CD8-positive, alpha-beta memory T cell (primary cell): ENCODE results near the gene VEGFA. TPM values are rescaled to one million over a fixed set of nuclear protein-coding genes. Genes with fewer than 3 reads are reported as not detected.

ENCODE experiments used
- CTCF ChIA-PET: fragments of 350-600 bp; sonication (Branson Sonifier 250); formaldehyde crosslinking; loops from one replicate; lab custom pipeline; 2021; ENCODE audit warnings: antibody characterized with exemption; lab: Charles Lee
- POLR2A ChIA-PET: fragments of 350-600 bp; sonication (Branson Sonifier 250); formaldehyde crosslinking; loops from one replicate; lab custom pipeline; 2021; ENCODE audit warnings: antibody characterized with exemption; lab: Charles Lee
- DNase-seq, 5 donors: peaks; one replicate each; pipeline versions ENCODE4 v3.0.0 to v3.0.0-alpha.2; 2020 to 2022; ENCODE audit warnings: mixed read lengths in 1 of 5
- H3K27ac ChIP-seq: one replicate; pipeline ENCODE4 v1.7.0; 2013; ENCODE audit warnings: low read depth, mild to moderate bottlenecking, low read length, moderate library complexity
- H3K27me3 ChIP-seq: 2 replicates; pipeline ENCODE4 v1.7.0; 2013; ENCODE audit warnings: low read length, mild to moderate bottlenecking; ENCODE audit not compliant: insufficient read depth, poor library complexity, severe bottlenecking
- H3K36me3 ChIP-seq: 2 replicates; pipeline ENCODE4 v1.7.0; 2013; ENCODE audit warnings: mild to moderate bottlenecking, low read length, moderate library complexity; ENCODE audit not compliant: insufficient read depth
- H3K4me1 ChIP-seq: 2 replicates; pipeline ENCODE4 v1.7.0; 2013; ENCODE audit warnings: mild to moderate bottlenecking, low read length, moderate library complexity; ENCODE audit not compliant: insufficient read depth
- H3K4me3 ChIP-seq: 2 replicates; pipeline ENCODE4 v1.7.0; 2013; ENCODE audit warnings: mild to moderate bottlenecking, low read length
- H3K9me3 ChIP-seq: 2 replicates; pipeline ENCODE4 v1.7.0; 2013; ENCODE audit warnings: mild to moderate bottlenecking, low read length
- H3K27ac Mint-ChIP-seq, 8 donors: one replicate each; pipeline ENCODE4 v1.8.0; 2020 to 2021; ENCODE audit warnings: mixed read lengths in 8 of 8, mild to moderate bottlenecking in 6 of 8, inconsistent platforms in 3 of 8, moderate library complexity in 3 of 8
- H3K27me3 Mint-ChIP-seq, 2 donors: one replicate each; pipeline ENCODE4 v1.8.0; 2020 to 2021; ENCODE audit warnings: mixed read lengths in 2 of 2, mild to moderate bottlenecking in 1 of 2, moderate library complexity in 1 of 2
- H3K36me3 Mint-ChIP-seq, 3 donors: one replicate each; pipeline ENCODE4 v1.8.0; 2020 to 2021; ENCODE audit warnings: mixed read lengths in 3 of 3, inconsistent platforms in 1 of 3, mild to moderate bottlenecking in 1 of 3
- H3K4me1 Mint-ChIP-seq, 3 donors: one replicate each; pipeline ENCODE4 v1.8.0; 2020 to 2021; ENCODE audit warnings: mixed read lengths in 3 of 3, inconsistent platforms in 1 of 3, mild to moderate bottlenecking in 1 of 3
- H3K4me3 Mint-ChIP-seq, 7 donors: one replicate each; pipeline ENCODE4 v1.8.0; 2020 to 2021; ENCODE audit warnings: mixed read lengths in 7 of 7, mild to moderate bottlenecking in 6 of 7, moderate library complexity in 4 of 7, inconsistent platforms in 2 of 7
- H3K9me3 Mint-ChIP-seq, 5 donors: one replicate each; pipeline ENCODE4 v1.8.0; 2020 to 2022; ENCODE audit warnings: mixed read lengths in 5 of 5, mild to moderate bottlenecking in 3 of 5, moderate library complexity in 2 of 5, inconsistent platforms in 1 of 5
- polyA plus RNA-seq: library from polyadenylated mRNA; unstranded; fragments of 300-500 nt; fragmentation: Illumina TruSeq; gene quantifications from one replicate; pipeline ENCODE4 v1.2.3, GENCODE V29; 2021
- total RNA-seq, 2 experiments: library from RNA; stranded (reverse); gene quantifications; one replicate each; pipeline ENCODE4 v1.2.3, GENCODE V29; 2021

VEGFA gene
- total and polyA plus RNA-seq, 3 experiments from 2014 or later: 16.4 to 17.5 TPM; not detected in 1

DNA sequence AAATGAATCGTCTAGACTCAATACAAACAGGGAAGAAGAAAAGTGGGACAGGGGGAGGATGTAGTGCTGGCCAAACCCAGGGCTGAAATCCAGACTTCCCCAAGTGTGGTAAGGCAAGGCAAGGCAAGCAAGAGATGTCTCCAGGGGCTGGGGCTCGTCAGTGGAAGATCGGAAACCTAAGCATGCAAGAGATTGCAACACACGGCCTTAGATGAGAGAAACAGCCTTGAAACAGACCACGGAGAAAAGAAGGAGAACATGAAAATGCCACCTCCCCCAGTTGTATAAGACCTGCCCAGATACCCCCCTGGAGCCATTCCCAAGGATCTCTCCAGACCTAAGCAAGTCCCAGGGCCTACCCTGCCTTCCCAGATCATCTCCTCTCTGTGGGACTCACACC is 20.0 kb downstream of the VEGFA start:
- Mint-ChIP-seq H3K27me3 (peaks cover 4% of the 10 kb centered on the region in 2 donors), H3K9me3 (no peaks in the 10 kb centered on the region), H3K27ac (peak overlapping the region in 1 of 8 donors; percentile 78), H3K36me3 (no peaks in the 10 kb centered on the region), H3K4me1 (no peaks in the 10 kb centered on the region), H3K4me3 (no peak overlapping the region)
- Histone ChIP-seq H3K4me1 (no peaks in the 10 kb centered on the region), H3K27me3 (no peaks in the 10 kb centered on the region), H3K36me3 (no peaks in the 10 kb centered on the region), H3K4me3 (no peak overlapping the region), H3K9me3 (no peaks in the 10 kb centered on the region), H3K27ac (no peak overlapping the region)
- POLR2A ChIA-PET: no interaction called here
- CTCF ChIA-PET: interaction anchor here (2.7 kb wide), 1 partner anchor 20 kb away, joined by 6 read pairs; the partner anchor contains the start of gene VEGFA
- no peak for DNase-seq

DNA sequence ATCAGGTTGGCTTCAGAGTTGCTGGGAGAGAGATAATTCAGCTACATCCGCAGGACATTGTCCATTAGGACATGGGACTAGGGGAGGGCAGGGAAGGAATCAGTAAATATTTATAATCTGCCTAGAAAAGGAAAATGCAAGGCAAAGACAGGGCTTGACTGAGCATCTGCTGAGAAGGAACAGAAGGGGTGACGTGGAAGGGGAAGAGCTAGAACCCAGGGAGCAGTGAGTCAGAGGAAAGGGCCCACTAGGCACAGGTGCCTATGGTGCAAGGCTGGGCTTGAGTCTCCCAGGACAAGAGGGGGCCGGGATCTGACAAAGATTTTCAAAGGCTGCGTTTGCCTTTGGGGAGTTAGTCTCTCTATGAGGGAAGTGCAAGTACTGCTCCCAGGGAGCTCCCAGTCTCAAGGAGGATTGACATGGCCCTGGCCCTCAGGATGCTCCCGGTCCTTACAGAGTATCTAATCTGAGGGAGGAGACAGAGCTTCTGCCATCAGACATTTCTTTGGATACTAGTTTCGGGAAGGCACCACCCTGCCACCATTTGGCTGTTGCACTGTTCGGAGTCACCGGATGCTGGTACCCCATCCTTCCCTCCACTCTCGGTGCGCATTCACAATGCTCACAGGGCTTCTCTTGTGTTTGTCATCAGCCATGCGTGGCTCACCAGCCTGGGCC is 21.9 kb downstream of the VEGFA start:
- ChIA-PET CTCF (no interaction called here), POLR2A (no interaction called here)
- H3K4me1 Mint-ChIP-seq: no peaks in the 10 kb centered on the region
- H3K36me3 ChIP-seq: no peaks in the 10 kb centered on the region
- H3K4me3 ChIP-seq: no peak overlapping the region
- no peak overlapping the region for H3K27ac ChIP-seq
- no peaks in the 10 kb centered on the region for H3K9me3 ChIP-seq
- H3K4me3 Mint-ChIP-seq: no peak overlapping the region
- DNase-seq: no peak
- H3K9me3 Mint-ChIP-seq: no peaks in the 10 kb centered on the region
- no peaks in the 10 kb centered on the region for H3K27me3 ChIP-seq
- H3K36me3 Mint-ChIP-seq: no peaks in the 10 kb centered on the region
- peaks cover 4% of the 10 kb centered on the region in 2 donors for H3K27me3 Mint-ChIP-seq
- peak overlapping the region in 1 of 8 donors; percentile 44 for H3K27ac Mint-ChIP-seq
- H3K4me1 ChIP-seq: no peaks in the 10 kb centered on the region

DNA sequence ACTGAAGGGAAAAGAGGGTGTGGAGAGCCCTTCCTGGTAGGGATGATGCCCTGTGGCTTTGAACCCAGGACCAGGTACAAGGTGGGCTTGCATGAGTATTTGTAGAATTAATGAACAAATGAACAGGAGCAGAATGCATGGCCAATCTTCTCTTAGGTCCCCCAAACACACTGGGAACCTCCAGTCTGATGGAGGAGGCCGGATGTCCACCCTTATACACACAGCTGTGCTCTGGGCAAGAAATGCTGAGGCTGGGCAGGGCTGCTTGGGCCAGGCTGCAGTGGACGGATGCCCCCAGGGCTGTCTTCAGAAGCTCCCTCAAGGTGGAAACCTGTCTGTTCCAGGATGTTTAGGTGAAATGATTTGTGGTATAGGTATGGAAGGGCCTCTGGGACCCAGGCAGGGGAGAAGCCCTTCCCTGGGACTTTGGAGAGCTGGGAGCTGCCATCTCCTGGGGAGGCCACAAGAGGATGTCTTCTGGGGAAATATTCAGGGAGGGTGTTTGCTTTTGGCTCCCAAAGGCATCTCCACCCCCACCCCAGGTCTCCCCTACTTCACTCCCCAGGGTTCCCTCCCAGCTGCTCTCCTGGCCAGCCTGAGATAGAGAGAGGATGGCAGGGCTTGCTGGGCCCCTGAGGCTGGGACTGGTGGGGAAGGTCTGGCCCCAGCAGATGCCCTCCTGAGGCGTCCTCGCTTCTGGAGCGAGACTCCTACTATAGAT is 23.3 kb downstream of the VEGFA start:
- no peaks in the 10 kb centered on the region for H3K4me1 Mint-ChIP-seq

DNA sequence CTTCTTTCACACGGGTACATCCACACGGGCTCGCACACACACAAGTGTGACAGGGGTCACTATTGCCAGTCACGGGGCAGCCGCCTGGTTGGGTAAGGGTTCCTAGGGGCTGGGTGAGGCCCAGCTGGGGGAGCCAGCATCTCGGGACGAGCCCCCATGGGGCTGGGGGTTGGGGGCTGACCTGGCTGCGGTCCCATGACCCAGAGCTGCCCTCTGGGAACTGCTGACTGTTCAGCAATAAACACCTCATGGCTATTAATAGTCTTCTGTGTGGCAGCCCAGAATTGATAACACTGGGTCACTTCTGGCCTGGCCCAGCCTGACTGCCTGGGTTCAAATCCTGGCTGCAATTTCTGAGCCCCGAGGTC is 23.8 kb downstream of the VEGFA start:
- no peak overlapping the region for H3K27ac Mint-ChIP-seq
- H3K36me3 ChIP-seq: no peaks in the 10 kb centered on the region
- peaks cover 3 to 4% of the 10 kb centered on the region in 2 donors for H3K27me3 Mint-ChIP-seq
- POLR2A ChIA-PET: no interaction called here
- H3K9me3 Mint-ChIP-seq: no peaks in the 10 kb centered on the region
- H3K36me3 Mint-ChIP-seq: no peaks in the 10 kb centered on the region
- H3K9me3 ChIP-seq: no peaks in the 10 kb centered on the region
- no peak overlapping the region for H3K4me3 ChIP-seq
- CTCF ChIA-PET: interaction anchor here (1.0 to 1.1 kb wide), 2 partner anchors 9 to 25 kb away, joined by 3 to 4 read pairs; no protein-coding TSS in a partner anchor
- DNase-seq: no peak
- H3K4me1 ChIP-seq: no peaks in the 10 kb centered on the region
- no peak overlapping the region for H3K27ac ChIP-seq
- H3K4me3 Mint-ChIP-seq: no peak overlapping the region
- H3K27me3 ChIP-seq: no peaks in the 10 kb centered on the region
- no peaks in the 10 kb centered on the region for H3K4me1 Mint-ChIP-seq

More for the DNA sequence above, 23.3 kb downstream of the VEGFA start:
- H3K36me3 ChIP-seq: no peaks in the 10 kb centered on the region
- no peaks in the 10 kb centered on the region for H3K27me3 ChIP-seq
- H3K4me1 ChIP-seq: no peaks in the 10 kb centered on the region
- DNase-seq: no peak
- H3K9me3 ChIP-seq: no peaks in the 10 kb centered on the region
- no peak overlapping the region for H3K4me3 Mint-ChIP-seq
- POLR2A ChIA-PET: no interaction called here
- CTCF ChIA-PET: no interaction called here
- no peaks in the 10 kb centered on the region for H3K36me3 Mint-ChIP-seq
- H3K27ac ChIP-seq: no peak overlapping the region
- H3K4me3 ChIP-seq: no peak overlapping the region
- no peaks in the 10 kb centered on the region for H3K9me3 Mint-ChIP-seq
- peaks cover 3 to 4% of the 10 kb centered on the region in 2 donors for H3K27me3 Mint-ChIP-seq
- H3K27ac Mint-ChIP-seq: no peak overlapping the region

DNA sequence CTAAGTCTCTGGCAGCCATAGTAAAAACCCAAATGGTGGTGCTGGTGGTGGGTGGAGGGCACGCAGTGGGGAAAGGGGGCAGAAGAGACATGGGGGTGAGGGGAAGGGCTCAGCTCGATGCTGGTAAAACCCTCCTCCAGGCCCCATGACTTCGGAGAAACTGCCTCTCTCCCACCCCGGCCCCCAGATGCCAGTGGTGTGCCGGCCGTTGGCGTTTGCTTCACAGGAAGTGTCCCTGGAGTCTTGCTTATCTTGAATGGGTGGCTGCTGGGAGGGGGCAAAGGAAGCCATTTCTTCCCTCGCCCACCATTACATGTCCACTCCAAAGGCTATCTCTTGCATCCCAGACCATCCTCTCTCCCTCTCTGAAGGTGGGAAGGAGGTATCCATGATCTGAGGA is 25.4 kb downstream of the VEGFA start:
- H3K27ac ChIP-seq: no peak overlapping the region
- ChIA-PET CTCF (no interaction called here), POLR2A (no interaction called here)
- no peaks in the 10 kb centered on the region for H3K9me3 Mint-ChIP-seq
- H3K27ac Mint-ChIP-seq: no peak overlapping the region
- H3K36me3 ChIP-seq: no peaks in the 10 kb centered on the region
- H3K9me3 ChIP-seq: no peaks in the 10 kb centered on the region
- H3K27me3 Mint-ChIP-seq: peaks cover 4% of the 10 kb centered on the region in 2 donors
- DNase-seq: no peak
- no peak overlapping the region for H3K4me3 Mint-ChIP-seq
- H3K4me3 ChIP-seq: no peak overlapping the region
- no peaks in the 10 kb centered on the region for H3K27me3 ChIP-seq
- H3K4me1 Mint-ChIP-seq: peaks cover 0 to 5% (median 3%) of the 10 kb centered on the region in 3 donors
- peaks cover 8% of the 10 kb centered on the region for H3K4me1 ChIP-seq
- no peaks in the 10 kb centered on the region for H3K36me3 Mint-ChIP-seq

DNA sequence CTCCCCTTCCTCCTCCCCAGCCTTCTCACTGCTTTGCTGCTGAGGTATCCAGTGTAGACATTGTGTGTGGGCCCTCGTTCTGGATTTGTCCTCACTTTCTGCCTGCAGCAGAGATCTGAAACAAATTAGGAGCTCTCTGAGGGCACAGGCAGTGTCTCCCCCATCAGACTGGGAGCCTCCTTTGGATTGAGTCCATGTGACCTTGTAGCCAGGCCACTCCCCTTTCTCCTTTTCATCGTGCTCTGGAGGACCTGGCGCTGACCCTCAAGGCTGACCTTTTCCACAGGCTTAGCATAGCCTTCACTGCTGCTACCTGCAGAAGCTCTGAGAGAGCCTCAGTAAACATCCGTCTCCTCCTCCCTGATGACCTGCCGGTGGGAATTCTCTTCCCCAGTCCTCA is 26.2 kb downstream of the VEGFA start:
- DNase-seq: no peak
- Mint-ChIP-seq H3K4me3 (no peak overlapping the region), H3K9me3 (no peaks in the 10 kb centered on the region), H3K36me3 (no peaks in the 10 kb centered on the region), H3K27me3 (peaks cover 3 to 4% of the 10 kb centered on the region in 2 donors), H3K27ac (peak overlapping the region in 1 of 8 donors; percentile 88), H3K4me1 (peaks cover 0 to 5% (median 3%) of the 10 kb centered on the region in 3 donors)
- CTCF ChIA-PET: no interaction called here
- Histone ChIP-seq H3K36me3 (no peaks in the 10 kb centered on the region), H3K4me3 (no peak overlapping the region), H3K9me3 (no peaks in the 10 kb centered on the region), H3K4me1 (peaks cover 8% of the 10 kb centered on the region), H3K27ac (no peak overlapping the region), H3K27me3 (no peaks in the 10 kb centered on the region)
- POLR2A ChIA-PET: no interaction called here

DNA sequence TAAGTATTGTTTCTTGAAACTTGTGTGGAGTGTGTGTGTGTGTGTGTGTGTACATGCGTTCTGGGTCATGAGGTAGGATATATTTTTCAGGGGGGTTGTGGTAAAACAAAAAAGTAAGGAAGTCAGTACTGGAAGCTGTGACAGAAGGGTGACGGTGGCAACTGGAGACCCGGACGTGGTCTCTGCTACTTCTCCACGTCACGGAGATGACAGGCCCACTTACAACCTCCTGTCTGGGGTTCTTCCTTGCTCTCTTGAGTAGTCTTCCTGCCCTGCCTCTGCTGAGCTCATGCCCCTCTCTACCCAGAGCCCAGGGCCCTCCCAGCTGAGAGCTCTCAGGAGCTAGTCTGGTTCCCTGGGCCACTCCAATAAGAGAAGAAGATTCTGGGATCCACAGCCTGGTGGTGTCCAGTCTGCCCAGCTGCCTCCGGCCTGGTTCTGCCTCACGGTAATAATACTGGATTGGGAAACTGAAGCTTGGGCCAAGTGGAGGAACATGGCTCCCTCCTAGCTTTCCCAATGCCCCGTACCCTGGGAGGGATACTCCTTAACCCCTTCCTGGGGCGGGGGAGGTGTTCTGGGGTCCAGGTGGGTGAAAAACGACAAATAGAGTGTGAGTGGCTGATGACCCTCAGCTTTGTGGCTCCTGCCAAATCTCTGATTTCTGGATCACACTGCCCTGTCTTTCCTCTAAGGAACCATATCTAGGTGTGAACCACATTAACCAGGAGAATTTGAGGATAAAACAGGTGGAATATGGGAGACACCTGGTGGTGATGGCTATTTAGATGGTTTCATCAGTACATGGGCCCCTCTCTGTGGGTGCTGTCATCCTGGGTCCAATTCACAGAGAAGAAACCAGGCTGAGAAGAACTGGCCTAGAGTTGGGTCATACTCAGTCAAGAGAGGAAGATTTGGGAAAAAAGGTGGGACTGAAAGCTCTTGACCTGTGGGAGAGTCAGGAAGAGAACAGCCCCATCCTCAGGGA is 27.2 kb downstream of the VEGFA start:
- H3K4me1 Mint-ChIP-seq: peaks cover 0 to 5% (median 3%) of the 10 kb centered on the region in 3 donors
- Histone ChIP-seq H3K27ac (no peak overlapping the region), H3K4me1 (peaks cover 8% of the 10 kb centered on the region), H3K27me3 (no peaks in the 10 kb centered on the region), H3K9me3 (no peaks in the 10 kb centered on the region), H3K4me3 (no peak overlapping the region), H3K36me3 (no peaks in the 10 kb centered on the region)
- no peaks in the 10 kb centered on the region for H3K9me3 Mint-ChIP-seq
- peaks cover 1 to 4% of the 10 kb centered on the region in 2 donors for H3K27me3 Mint-ChIP-seq
- ChIA-PET CTCF (no interaction called here), POLR2A (no interaction called here)
- no peak for DNase-seq
- H3K27ac Mint-ChIP-seq: no peak overlapping the region
- no peak overlapping the region for H3K4me3 Mint-ChIP-seq
- H3K36me3 Mint-ChIP-seq: no peaks in the 10 kb centered on the region
